Measurements from ENCODE around the gene KRT73.

DNA sequence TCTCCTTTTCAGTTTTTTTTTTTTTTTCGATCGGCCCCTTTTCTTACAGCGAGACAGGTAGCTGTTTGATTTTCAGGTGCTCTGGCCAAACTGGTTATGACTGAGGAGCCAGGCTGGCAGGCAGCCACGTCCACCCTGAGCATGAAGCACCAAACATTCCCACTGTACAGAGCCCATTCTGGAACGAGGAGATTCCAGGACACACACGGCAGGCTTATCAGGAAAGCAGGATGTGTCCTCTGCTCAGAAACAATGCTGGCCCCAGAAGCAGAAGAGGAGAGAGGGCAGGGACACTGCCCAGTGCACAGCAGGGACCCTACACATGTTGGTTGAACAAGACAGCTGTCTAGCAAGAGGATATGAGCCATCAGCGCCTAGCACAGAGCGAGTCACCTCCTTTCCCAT, 37.4 kb upstream of the KRT73 start:
- TF ChIP-seq, protein P1, sequence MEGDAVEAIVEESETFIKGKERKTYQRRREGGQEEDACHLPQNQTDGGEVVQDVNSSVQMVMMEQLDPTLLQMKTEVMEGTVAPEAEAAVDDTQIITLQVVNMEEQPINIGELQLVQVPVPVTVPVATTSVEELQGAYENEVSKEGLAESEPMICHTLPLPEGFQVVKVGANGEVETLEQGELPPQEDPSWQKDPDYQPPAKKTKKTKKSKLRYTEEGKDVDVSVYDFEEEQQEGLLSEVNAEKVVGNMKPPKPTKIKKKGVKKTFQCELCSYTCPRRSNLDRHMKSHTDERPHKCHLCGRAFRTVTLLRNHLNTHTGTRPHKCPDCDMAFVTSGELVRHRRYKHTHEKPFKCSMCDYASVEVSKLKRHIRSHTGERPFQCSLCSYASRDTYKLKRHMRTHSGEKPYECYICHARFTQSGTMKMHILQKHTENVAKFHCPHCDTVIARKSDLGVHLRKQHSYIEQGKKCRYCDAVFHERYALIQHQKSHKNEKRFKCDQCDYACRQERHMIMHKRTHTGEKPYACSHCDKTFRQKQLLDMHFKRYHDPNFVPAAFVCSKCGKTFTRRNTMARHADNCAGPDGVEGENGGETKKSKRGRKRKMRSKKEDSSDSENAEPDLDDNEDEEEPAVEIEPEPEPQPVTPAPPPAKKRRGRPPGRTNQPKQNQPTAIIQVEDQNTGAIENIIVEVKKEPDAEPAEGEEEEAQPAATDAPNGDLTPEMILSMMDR (conservative IDR thresholded peaks at IDR 0.05 in 1 of 2, IDR thresholded peaks at IDR 0.05 in 1 of 2; ENCODE audit: low read depth in 1 of 2, low read length in 2 of 2) = no peak
- TF ChIP-seq EZH2 (IDR thresholded peaks at IDR 0.05; ENCODE audit: low read length, missing control alignments) = no peak

All from fibroblast of lung (primary cell).